Measurements from ENCODE around the gene AMMECR1.
"Not testable (repeated sequence)": the region's sequence is repeated elsewhere in the genome, so short reads cannot be mapped to it uniquely, and the experiment has no call there.

The AMMECR1 gene

DNA sequence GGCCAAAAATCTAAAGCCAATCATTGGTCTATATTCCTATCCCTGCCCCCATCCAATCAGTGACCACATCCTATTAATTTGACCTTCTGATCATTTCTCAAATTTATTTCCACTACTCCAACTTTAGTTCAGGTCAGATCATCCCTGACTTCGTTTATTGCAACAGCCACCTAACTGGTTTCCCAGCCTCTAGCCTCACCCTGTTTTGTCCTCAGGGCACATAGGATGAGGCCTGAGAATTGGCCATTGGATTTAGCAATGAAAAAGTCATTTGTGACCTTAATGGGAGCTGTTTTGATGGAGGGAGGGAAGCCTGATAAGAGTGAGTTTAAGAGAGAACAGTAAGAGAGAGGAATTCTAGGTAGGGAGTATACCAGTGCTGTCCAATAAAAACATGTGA, 155.0 kb downstream of the AMMECR1 start:
- Histone ChIP-seq H3K4me1 (ENCODE audit: insufficient read depth, low read length) (no peaks in the 10 kb centered on the region), H3K9me3 (ENCODE audit: low read length) (no peaks in the 10 kb centered on the region), H3K4me3 (ENCODE audit: low read depth in 1 of 2, low read length in 2 of 2) (no peak overlapping the region), H3K9ac (ENCODE audit: low read length) (no peak overlapping the region), H3K36me3 (ENCODE audit: insufficient read depth, low read length) (no peaks in the 10 kb centered on the region), H3K27ac (ENCODE audit: low read depth, low read length) (no peak overlapping the region), H3K27me3 (ENCODE audit: control insufficient read depth in 1 of 2, insufficient read depth in 2 of 2, low read length in 2 of 2) (peaks cover 0 to 5% of the 10 kb centered on the region in 2 donors)

DNA sequence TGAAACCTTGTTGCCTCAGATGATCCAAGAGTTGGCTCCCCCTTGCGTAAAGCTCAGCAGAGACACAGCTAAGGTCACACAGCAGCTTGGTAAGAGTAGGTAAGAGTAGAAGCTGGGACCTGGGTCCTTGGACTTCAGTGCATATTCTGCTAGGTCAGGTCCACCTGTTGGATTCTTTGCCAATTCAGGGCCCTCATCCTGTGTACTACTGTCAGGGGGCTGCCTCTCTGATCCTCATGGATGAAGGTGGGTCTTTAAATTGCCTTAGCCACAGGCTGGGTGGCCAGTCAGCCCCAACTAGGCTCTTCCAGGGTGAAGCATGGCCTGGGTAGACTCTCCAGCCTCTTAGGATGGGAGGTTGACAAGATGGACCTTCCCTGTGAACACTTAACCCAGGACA, 155.8 kb downstream of the AMMECR1 start:
- no peak overlapping the region for H3K9ac ChIP-seq (ENCODE audit: low read length)
- H3K9me3 ChIP-seq (ENCODE audit: low read length): no peaks in the 10 kb centered on the region
- H3K27ac ChIP-seq (ENCODE audit: low read depth, low read length): no peak overlapping the region
- H3K4me3 ChIP-seq (ENCODE audit: low read depth in 1 of 2, low read length in 2 of 2): no peak overlapping the region
- H3K4me1 ChIP-seq (ENCODE audit: insufficient read depth, low read length): no peaks in the 10 kb centered on the region
- peaks cover 0 to 5% of the 10 kb centered on the region in 2 donors for H3K27me3 ChIP-seq (ENCODE audit: control insufficient read depth in 1 of 2, insufficient read depth in 2 of 2, low read length in 2 of 2)
- H3K36me3 ChIP-seq (ENCODE audit: insufficient read depth, low read length): no peaks in the 10 kb centered on the region

GRCh38 chrX:110161361-110161686, 156.6 kb downstream of the AMMECR1 start:
- Histone ChIP-seq H3K27ac (ENCODE audit: low read depth, low read length) (no peak overlapping the region), H3K4me1 (ENCODE audit: insufficient read depth, low read length) (no peaks in the 10 kb centered on the region), H3K9me3 (ENCODE audit: low read length) (no peaks in the 10 kb centered on the region)

DNA sequence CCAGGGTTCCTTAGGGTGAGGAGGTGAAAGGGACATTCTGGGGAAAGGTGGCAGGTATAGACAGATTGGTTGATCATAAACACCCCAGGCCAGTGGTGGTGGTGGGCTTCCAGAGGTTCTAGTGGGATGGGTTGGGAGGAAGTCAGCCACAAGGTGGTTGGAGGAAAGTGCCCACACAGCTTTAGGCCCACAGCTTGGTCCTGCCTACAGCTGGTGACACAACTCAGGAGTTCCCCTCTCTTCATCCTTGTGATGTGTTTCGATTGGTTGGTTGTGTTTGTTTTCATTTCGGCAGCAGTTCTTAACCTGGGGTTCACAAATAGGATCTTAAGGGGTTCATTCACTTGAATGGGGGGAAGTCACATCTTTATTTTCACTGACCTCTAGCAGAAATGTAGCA, 158.0 kb downstream of the AMMECR1 start:
- Histone ChIP-seq H3K9me3 (ENCODE audit: low read length) (no peaks in the 10 kb centered on the region), H3K27ac (ENCODE audit: low read depth, low read length) (no peak overlapping the region), H3K4me1 (ENCODE audit: insufficient read depth, low read length) (no peaks in the 10 kb centered on the region), H3K27me3 (ENCODE audit: control insufficient read depth in 1 of 2, insufficient read depth in 2 of 2, low read length in 2 of 2) (no peaks in the 10 kb centered on the region), H3K4me3 (ENCODE audit: low read depth in 1 of 2, low read length in 2 of 2) (no peak overlapping the region), H3K36me3 (ENCODE audit: insufficient read depth, low read length) (no peaks in the 10 kb centered on the region), H3K9ac (ENCODE audit: low read length) (no peak overlapping the region)

More at GRCh38 chrX:110161361-110161686, 156.6 kb downstream of the AMMECR1 start:
- Histone ChIP-seq H3K27me3 (ENCODE audit: control insufficient read depth in 1 of 2, insufficient read depth in 2 of 2, low read length in 2 of 2) (peaks cover 0 to 5% of the 10 kb centered on the region in 2 donors), H3K9ac (ENCODE audit: low read length) (no peak overlapping the region), H3K4me3 (ENCODE audit: low read depth in 1 of 2, low read length in 2 of 2) (no peak overlapping the region), H3K36me3 (ENCODE audit: insufficient read depth, low read length) (no peaks in the 10 kb centered on the region)

- H3K36me3 ChIP-seq (ENCODE audit: insufficient read depth, low read length): no peaks in the 10 kb centered on the region
- no peaks in the 10 kb centered on the region for H3K9me3 ChIP-seq (ENCODE audit: low read length)
- H3K27me3 ChIP-seq (ENCODE audit: control insufficient read depth in 1 of 2, insufficient read depth in 2 of 2, low read length in 2 of 2): no peaks in the 10 kb centered on the region
- no peak overlapping the region for H3K4me3 ChIP-seq (ENCODE audit: low read depth in 1 of 2, low read length in 2 of 2)
- H3K9ac ChIP-seq (ENCODE audit: low read length): no peak overlapping the region
- H3K4me1 ChIP-seq (ENCODE audit: insufficient read depth, low read length): no peaks in the 10 kb centered on the region
- no peak overlapping the region for H3K27ac ChIP-seq (ENCODE audit: low read depth, low read length)
These were observed 158.7 kb downstream of the AMMECR1 start for GRCh38 chrX:110159235-110159634.

DNA sequence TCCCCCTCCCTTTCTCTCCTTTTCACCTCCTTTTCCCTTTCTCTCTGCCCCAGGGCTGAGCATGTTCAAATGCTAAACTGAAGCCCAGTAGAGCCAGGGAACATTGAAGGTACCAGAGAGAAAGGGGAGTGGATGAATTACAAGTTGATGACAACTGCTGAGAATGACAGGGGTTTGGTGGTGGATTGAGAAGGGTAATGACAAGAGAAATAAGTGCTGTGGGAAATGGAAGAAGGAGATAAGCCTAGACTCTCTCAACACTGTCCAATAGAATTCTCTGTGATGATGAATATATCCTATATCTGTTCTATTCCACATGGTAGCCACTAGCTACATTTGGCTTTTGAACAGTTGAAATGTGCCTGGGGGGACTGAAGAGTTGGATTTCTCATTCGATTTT, 160.4 kb downstream of the AMMECR1 start:
- H3K27me3 ChIP-seq (ENCODE audit: control insufficient read depth in 1 of 2, insufficient read depth in 2 of 2, low read length in 2 of 2): no peaks in the 10 kb centered on the region
- no peak overlapping the region for H3K27ac ChIP-seq (ENCODE audit: low read depth, low read length)
- no peaks in the 10 kb centered on the region for H3K9me3 ChIP-seq (ENCODE audit: low read length)
- no peaks in the 10 kb centered on the region for H3K4me1 ChIP-seq (ENCODE audit: insufficient read depth, low read length)
- H3K9ac ChIP-seq (ENCODE audit: low read length): no peak overlapping the region
- no peak overlapping the region for H3K4me3 ChIP-seq (ENCODE audit: low read depth in 1 of 2, low read length in 2 of 2)
- H3K36me3 ChIP-seq (ENCODE audit: insufficient read depth, low read length): no peaks in the 10 kb centered on the region

DNA sequence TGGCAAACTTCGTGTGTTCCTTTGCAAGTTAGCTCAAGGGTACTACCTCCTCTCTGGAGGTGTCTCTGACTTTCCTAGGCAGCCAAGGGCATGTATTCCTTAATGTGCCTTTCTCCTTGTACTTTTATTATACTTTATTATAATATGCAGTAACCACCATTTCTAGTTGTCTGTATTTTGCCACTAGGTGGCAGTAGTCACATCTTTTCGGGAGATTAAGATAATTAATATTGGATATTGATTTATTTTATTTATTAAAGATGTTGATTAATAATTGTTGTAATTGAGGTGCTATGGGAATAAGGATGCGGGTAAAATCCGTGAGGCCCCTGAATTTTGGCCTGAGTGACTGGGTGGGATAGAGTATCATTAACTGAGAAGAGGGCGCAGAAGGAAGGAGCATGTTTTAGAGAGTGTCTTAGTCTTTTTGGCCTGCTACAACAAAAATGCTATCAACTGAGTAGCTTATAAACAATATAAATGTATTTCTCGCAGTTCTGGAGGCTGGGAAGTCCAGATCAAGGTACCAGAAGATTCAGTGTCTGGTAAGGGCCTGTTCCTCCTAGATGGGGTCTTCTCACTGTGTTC, 161.6 kb downstream of the AMMECR1 start:
- H3K4me3 ChIP-seq (ENCODE audit: low read depth in 1 of 2, low read length in 2 of 2): no peak overlapping the region
- H3K27ac ChIP-seq (ENCODE audit: low read depth, low read length): no peak overlapping the region
- H3K36me3 ChIP-seq (ENCODE audit: insufficient read depth, low read length): no peaks in the 10 kb centered on the region
- no peaks in the 10 kb centered on the region for H3K27me3 ChIP-seq (ENCODE audit: control insufficient read depth in 1 of 2, insufficient read depth in 2 of 2, low read length in 2 of 2)
- H3K9me3 ChIP-seq (ENCODE audit: low read length): no peaks in the 10 kb centered on the region
- H3K4me1 ChIP-seq (ENCODE audit: insufficient read depth, low read length): no peaks in the 10 kb centered on the region
- no peak overlapping the region for H3K9ac ChIP-seq (ENCODE audit: low read length)

GRCh38 chrX:110155759-110156158, 162.1 kb downstream of the AMMECR1 start:
- H3K9ac ChIP-seq (ENCODE audit: low read length): no peak overlapping the region
- H3K4me1 ChIP-seq (ENCODE audit: insufficient read depth, low read length): no peaks in the 10 kb centered on the region
- no peaks in the 10 kb centered on the region for H3K36me3 ChIP-seq (ENCODE audit: insufficient read depth, low read length)
- no peaks in the 10 kb centered on the region for H3K27me3 ChIP-seq (ENCODE audit: control insufficient read depth in 1 of 2, insufficient read depth in 2 of 2, low read length in 2 of 2)
- H3K9me3 ChIP-seq (ENCODE audit: low read length): no peaks in the 10 kb centered on the region
- no peak overlapping the region for H3K4me3 ChIP-seq (ENCODE audit: low read depth in 1 of 2, low read length in 2 of 2)
- no peak overlapping the region for H3K27ac ChIP-seq (ENCODE audit: low read depth, low read length)

GRCh38 chrX:110154328-110154727, 163.6 kb downstream of the AMMECR1 start:
- not testable (repeated sequence) for H3K27ac ChIP-seq (ENCODE audit: low read depth, low read length); H3K4me1 ChIP-seq (ENCODE audit: insufficient read depth, low read length); H3K9ac ChIP-seq (ENCODE audit: low read length); H3K4me3 ChIP-seq (ENCODE audit: low read depth in 1 of 2, low read length in 2 of 2); H3K36me3 ChIP-seq (ENCODE audit: insufficient read depth, low read length); H3K9me3 ChIP-seq (ENCODE audit: low read length); H3K27me3 ChIP-seq (ENCODE audit: control insufficient read depth in 1 of 2, insufficient read depth in 2 of 2, low read length in 2 of 2)

DNA sequence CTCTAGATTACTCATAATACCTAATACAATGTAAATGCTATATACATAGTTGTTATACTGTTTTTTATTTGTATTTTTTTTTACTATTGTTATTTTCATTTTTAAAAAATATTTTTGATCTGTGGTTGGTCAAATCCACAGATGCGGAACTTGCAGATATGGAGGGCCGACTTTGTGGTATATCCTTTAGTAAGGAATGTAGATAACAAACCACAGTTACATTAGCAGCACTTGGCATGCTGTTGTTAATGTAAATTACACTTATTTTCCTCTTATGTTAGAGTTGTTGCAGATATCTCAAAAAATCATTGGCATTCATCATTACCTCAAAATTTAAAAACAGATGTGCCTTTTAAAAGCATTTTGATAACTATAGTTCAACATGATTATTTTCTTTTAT, 164.0 kb downstream of the AMMECR1 start:
- Histone ChIP-seq H3K27ac (ENCODE audit: low read depth, low read length) (no peak overlapping the region), H3K9me3 (ENCODE audit: low read length) (no peaks in the 10 kb centered on the region), H3K36me3 (ENCODE audit: insufficient read depth, low read length) (no peaks in the 10 kb centered on the region), H3K4me3 (ENCODE audit: low read depth in 1 of 2, low read length in 2 of 2) (no peak overlapping the region), H3K9ac (ENCODE audit: low read length) (no peak overlapping the region), H3K27me3 (ENCODE audit: control insufficient read depth in 1 of 2, insufficient read depth in 2 of 2, low read length in 2 of 2) (no peaks in the 10 kb centered on the region), H3K4me1 (ENCODE audit: insufficient read depth, low read length) (no peaks in the 10 kb centered on the region)

- no peak overlapping the region for H3K9ac ChIP-seq (ENCODE audit: low read length)
- no peaks in the 10 kb centered on the region for H3K4me1 ChIP-seq (ENCODE audit: insufficient read depth, low read length)
- H3K9me3 ChIP-seq (ENCODE audit: low read length): no peaks in the 10 kb centered on the region
- no peaks in the 10 kb centered on the region for H3K36me3 ChIP-seq (ENCODE audit: insufficient read depth, low read length)
- no peak overlapping the region for H3K4me3 ChIP-seq (ENCODE audit: low read depth in 1 of 2, low read length in 2 of 2)
- H3K27me3 ChIP-seq (ENCODE audit: control insufficient read depth in 1 of 2, insufficient read depth in 2 of 2, low read length in 2 of 2): no peaks in the 10 kb centered on the region
- H3K27ac ChIP-seq (ENCODE audit: low read depth, low read length): no peak overlapping the region
These were observed 164.6 kb downstream of the AMMECR1 start for GRCh38 chrX:110153244-110153643.

- no peaks in the 10 kb centered on the region for H3K9me3 ChIP-seq (ENCODE audit: low read length)
- H3K27ac ChIP-seq (ENCODE audit: low read depth, low read length): no peak overlapping the region
- peaks cover 15% of the 10 kb centered on the region for H3K4me1 ChIP-seq (ENCODE audit: insufficient read depth, low read length)
- no peaks in the 10 kb centered on the region for H3K36me3 ChIP-seq (ENCODE audit: insufficient read depth, low read length)
- H3K27me3 ChIP-seq (ENCODE audit: control insufficient read depth in 1 of 2, insufficient read depth in 2 of 2, low read length in 2 of 2): peaks cover 0 to 9% of the 10 kb centered on the region in 2 donors
- H3K4me3 ChIP-seq (ENCODE audit: low read depth in 1 of 2, low read length in 2 of 2): no peak overlapping the region
- H3K9ac ChIP-seq (ENCODE audit: low read length): no peak overlapping the region
These were observed 171.4 kb downstream of the AMMECR1 start for GRCh38 chrX:110146521-110146920.

All from muscle layer of colon (tissue), 2 donors.